C4-2B (cell line): ENCODE results near the gene ZNF213.
A peak's percentile ranks its signal among the peaks of the same experiment; 100 is the strongest.

Experiments
- CTCF ChIP-seq: fragments of 450-650 bp; conservative IDR thresholded peaks from 2 replicates; pipeline ENCODE4 v1.5.1; 2017; ENCODE audit warnings: mild to moderate bottlenecking
- ZFX ChIP-seq: fragments of 450-650 bp; IDR thresholded peaks from 2 replicates; pipeline ENCODE4 v1.6.1; 2017

- peak; percentile 58 for TF ChIP-seq CTCF
- no peak for TF ChIP-seq ZFX
Measured at GRCh38 chr16:3173892-3174617, 39.2 kb downstream of the ZNF213 start.
